Measurements from ENCODE around the gene RBL2. TPM values are rescaled to one million over a fixed set of nuclear protein-coding genes. Genes with fewer than 3 reads are reported as not detected.
A peak's percentile ranks its signal among the peaks of the same experiment; 100 is the strongest.
"Not testable (repeated sequence)": the region's sequence is repeated elsewhere in the genome, so short reads cannot be mapped to it uniquely, and the experiment has no call there.

Gene RBL2, protein sequence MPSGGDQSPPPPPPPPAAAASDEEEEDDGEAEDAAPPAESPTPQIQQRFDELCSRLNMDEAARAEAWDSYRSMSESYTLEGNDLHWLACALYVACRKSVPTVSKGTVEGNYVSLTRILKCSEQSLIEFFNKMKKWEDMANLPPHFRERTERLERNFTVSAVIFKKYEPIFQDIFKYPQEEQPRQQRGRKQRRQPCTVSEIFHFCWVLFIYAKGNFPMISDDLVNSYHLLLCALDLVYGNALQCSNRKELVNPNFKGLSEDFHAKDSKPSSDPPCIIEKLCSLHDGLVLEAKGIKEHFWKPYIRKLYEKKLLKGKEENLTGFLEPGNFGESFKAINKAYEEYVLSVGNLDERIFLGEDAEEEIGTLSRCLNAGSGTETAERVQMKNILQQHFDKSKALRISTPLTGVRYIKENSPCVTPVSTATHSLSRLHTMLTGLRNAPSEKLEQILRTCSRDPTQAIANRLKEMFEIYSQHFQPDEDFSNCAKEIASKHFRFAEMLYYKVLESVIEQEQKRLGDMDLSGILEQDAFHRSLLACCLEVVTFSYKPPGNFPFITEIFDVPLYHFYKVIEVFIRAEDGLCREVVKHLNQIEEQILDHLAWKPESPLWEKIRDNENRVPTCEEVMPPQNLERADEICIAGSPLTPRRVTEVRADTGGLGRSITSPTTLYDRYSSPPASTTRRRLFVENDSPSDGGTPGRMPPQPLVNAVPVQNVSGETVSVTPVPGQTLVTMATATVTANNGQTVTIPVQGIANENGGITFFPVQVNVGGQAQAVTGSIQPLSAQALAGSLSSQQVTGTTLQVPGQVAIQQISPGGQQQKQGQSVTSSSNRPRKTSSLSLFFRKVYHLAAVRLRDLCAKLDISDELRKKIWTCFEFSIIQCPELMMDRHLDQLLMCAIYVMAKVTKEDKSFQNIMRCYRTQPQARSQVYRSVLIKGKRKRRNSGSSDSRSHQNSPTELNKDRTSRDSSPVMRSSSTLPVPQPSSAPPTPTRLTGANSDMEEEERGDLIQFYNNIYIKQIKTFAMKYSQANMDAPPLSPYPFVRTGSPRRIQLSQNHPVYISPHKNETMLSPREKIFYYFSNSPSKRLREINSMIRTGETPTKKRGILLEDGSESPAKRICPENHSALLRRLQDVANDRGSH
- total RNA-seq (ENCODE audit: unreplicated experiment), result 44.1 TPM
- long read RNA-seq, partial matches to known transcripts, result 1 of 2 reads
- long read RNA-seq, other reads (novel, unspliced or antisense), result 1 of 2 reads

DNA sequence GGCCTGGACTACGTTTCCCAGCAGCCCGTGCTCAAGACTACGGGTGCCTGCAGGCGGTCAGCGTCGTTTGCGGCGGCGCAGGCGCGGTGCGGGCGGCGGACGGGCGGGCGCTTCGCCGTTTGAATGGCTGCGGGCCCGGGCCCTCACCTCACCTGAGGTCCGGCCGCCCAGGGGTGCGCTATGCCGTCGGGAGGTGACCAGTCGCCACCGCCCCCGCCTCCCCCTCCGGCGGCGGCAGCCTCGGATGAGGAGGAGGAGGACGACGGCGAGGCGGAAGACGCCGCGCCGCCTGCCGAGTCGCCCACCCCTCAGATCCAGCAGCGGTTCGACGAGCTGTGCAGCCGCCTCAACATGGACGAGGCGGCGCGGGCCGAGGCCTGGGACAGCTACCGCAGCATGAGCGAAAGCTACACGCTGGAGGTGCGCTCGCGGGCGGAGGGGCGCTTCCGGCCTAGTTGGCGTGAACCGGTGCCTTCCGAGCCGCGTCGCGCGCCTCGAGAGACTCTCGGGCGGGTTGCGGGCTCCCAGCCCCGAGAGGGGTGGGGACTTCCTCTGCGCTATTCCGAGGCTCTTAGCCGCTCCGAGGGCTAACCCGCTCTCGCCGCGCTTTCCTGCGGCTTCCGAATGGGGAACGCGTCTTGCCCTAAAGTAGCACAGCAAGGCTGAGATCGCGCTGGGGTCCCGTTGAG lies at the start of gene RBL2:
TSS of gene RBL2 (plus strand) at position 95 of the 689 bp plus-strand sequence. CDS start at position 181, 86 bp downstream.
- Mint-ChIP-seq H3K36me3 (ENCODE audit: unreplicated experiment) (peaks cover 5% of the 10 kb centered on the region), H3K4me1 (ENCODE audit: low read depth, unreplicated experiment) (peaks cover 5% of the 10 kb centered on the region), H3K9me3 (ENCODE audit: unreplicated experiment) (peaks cover 10% of the 10 kb centered on the region), H3K27me3 (ENCODE audit: unreplicated experiment) (peaks cover 4% of the 10 kb centered on the region), H3K4me3 (ENCODE audit: unreplicated experiment) (peak within 1 kb of the TSS; percentile 95), H3K27ac (ENCODE audit: unreplicated experiment) (peak within 1 kb of the TSS; percentile 96)
- TF ChIP-seq, protein P1, sequence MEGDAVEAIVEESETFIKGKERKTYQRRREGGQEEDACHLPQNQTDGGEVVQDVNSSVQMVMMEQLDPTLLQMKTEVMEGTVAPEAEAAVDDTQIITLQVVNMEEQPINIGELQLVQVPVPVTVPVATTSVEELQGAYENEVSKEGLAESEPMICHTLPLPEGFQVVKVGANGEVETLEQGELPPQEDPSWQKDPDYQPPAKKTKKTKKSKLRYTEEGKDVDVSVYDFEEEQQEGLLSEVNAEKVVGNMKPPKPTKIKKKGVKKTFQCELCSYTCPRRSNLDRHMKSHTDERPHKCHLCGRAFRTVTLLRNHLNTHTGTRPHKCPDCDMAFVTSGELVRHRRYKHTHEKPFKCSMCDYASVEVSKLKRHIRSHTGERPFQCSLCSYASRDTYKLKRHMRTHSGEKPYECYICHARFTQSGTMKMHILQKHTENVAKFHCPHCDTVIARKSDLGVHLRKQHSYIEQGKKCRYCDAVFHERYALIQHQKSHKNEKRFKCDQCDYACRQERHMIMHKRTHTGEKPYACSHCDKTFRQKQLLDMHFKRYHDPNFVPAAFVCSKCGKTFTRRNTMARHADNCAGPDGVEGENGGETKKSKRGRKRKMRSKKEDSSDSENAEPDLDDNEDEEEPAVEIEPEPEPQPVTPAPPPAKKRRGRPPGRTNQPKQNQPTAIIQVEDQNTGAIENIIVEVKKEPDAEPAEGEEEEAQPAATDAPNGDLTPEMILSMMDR (IDR thresholded peaks at IDR 0.05; ENCODE audit: partially characterized antibody, unreplicated experiment), result no peak
- DNase-seq, result peak; percentile 88

DNA sequence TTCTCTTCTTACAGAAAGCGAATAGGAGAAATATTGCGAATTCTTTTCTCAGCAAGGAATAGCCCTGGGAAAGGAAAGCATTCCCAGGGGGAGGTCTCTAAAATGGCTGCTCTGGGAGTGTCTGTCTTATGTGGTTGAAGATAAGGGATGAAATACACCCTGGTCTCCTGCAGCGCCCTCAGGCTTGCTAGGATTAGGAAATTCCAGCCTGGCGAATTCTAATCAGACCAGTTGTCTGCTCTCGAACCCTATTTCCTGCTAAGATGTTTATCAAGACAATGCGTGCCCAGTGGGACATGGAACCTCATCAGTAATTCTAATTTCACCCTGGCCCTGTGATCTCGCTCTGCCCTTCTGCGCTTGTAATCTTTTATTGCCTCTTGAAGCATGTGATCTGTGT lies 49.7 kb upstream of the RBL2 start:
- H3K9me3 Mint-ChIP-seq (ENCODE audit: unreplicated experiment); H3K4me1 Mint-ChIP-seq (ENCODE audit: low read depth, unreplicated experiment); H3K27ac Mint-ChIP-seq (ENCODE audit: unreplicated experiment): not testable (repeated sequence)

DNA sequence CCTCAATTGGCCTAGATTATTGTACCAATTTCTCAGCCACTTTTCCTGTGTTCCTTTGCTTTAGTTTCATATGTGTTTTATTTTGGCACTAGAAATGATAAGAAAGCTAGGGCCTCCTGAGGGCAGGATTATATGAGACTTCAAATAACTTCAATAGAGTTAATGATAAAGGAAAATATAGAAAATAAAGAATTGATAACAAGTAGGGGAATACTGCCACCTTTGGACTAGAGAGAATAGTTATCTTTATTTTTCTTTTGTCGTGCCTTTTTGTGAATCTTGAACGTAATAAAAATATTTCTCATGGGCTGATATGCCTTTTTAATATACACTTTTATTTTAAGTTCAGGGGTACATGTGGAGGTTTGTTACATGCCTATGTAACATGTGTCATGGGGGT lies 29.3 kb upstream of the RBL2 start:
- Mint-ChIP-seq H3K9me3 (ENCODE audit: unreplicated experiment) (peaks cover 1% of the 10 kb centered on the region), H3K36me3 (ENCODE audit: unreplicated experiment) (no peaks in the 10 kb centered on the region), H3K27me3 (ENCODE audit: unreplicated experiment) (no peaks in the 10 kb centered on the region), H3K4me1 (ENCODE audit: low read depth, unreplicated experiment) (no peaks in the 10 kb centered on the region), H3K4me3 (ENCODE audit: unreplicated experiment) (no peak overlapping the region), H3K27ac (ENCODE audit: unreplicated experiment) (no peak overlapping the region)
- DNase-seq, result no peak
- TF ChIP-seq, protein P1 (IDR thresholded peaks at IDR 0.05; ENCODE audit: partially characterized antibody, unreplicated experiment), result no peak

More for the DNA sequence above, 49.7 kb upstream of the RBL2 start:
- H3K36me3 Mint-ChIP-seq (ENCODE audit: unreplicated experiment), result peaks cover 16% of the 10 kb centered on the region
- H3K4me3 Mint-ChIP-seq (ENCODE audit: unreplicated experiment); H3K27me3 Mint-ChIP-seq (ENCODE audit: unreplicated experiment); DNase-seq: not testable (repeated sequence)

DNA sequence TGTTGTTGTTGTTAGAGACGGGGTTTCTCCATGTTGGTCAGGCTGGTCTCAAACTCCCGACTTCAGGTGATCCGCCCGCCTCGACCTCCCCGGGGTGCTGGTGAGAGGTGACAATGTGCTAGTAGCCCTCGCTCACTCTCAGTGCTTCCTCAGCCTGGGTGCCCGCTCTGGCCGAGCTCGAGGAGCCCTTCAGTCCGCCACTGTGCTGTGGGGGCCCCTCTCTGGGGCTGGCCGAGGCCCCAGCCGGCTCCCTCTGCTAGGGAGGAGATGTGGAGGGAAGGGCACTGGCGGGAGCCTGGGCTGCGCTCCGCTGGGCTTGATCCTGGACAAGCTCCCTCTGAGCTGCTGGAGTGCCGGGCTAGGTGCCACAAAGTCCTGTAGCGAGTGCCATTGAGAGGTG lies 21.7 kb upstream of the RBL2 start:
- H3K9me3 Mint-ChIP-seq (ENCODE audit: unreplicated experiment), result peaks cover 4% of the 10 kb centered on the region
- TF ChIP-seq, protein P1 (IDR thresholded peaks at IDR 0.05; ENCODE audit: partially characterized antibody, unreplicated experiment), result no peak
- H3K4me3 Mint-ChIP-seq (ENCODE audit: unreplicated experiment), result no peak overlapping the region
- H3K4me1 Mint-ChIP-seq (ENCODE audit: low read depth, unreplicated experiment), result no peaks in the 10 kb centered on the region
- DNase-seq, result no peak
- no peak overlapping the region for H3K27ac Mint-ChIP-seq (ENCODE audit: unreplicated experiment)
- peaks cover 7% of the 10 kb centered on the region for H3K36me3 Mint-ChIP-seq (ENCODE audit: unreplicated experiment)
- H3K27me3 Mint-ChIP-seq (ENCODE audit: unreplicated experiment), result peaks cover 2% of the 10 kb centered on the region

DNA sequence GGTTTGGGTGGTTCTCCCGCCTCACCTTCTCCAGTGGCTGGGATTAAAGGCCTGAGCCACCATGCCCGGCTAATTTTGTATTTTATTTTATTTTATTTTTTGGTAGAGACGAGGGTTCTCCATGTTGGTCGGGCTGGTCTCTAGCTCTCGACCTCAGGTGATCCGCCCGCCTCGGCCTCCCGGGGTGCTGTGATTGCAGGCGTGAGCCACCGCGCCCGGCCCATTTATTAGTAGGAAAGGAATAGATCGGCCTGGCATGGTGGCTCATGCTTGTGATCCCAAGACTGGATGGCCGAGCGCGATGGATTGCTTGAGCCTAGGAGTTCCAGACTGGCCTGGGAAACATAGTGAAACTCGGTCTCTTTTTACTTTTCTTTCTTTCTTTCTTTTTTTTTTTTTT lies 20.4 kb upstream of the RBL2 start:
- Mint-ChIP-seq H3K4me3 (ENCODE audit: unreplicated experiment) (no peak overlapping the region), H3K9me3 (ENCODE audit: unreplicated experiment) (peaks cover 4% of the 10 kb centered on the region)

More for the DNA sequence above, 20.4 kb upstream of the RBL2 start:
- Mint-ChIP-seq H3K27me3 (ENCODE audit: unreplicated experiment) (peaks cover 2% of the 10 kb centered on the region), H3K36me3 (ENCODE audit: unreplicated experiment) (peaks cover 7% of the 10 kb centered on the region), H3K27ac (ENCODE audit: unreplicated experiment) (no peak overlapping the region), H3K4me1 (ENCODE audit: low read depth, unreplicated experiment) (no peaks in the 10 kb centered on the region)
- TF ChIP-seq, protein P1 (IDR thresholded peaks at IDR 0.05; ENCODE audit: partially characterized antibody, unreplicated experiment), result no peak
- DNase-seq, result no peak

Measured in glutamatergic neuron (in vitro differentiated cells).